Measurements from ENCODE around the gene HMGN4.

The HMGN4 gene

GRCh38 chr6:26576407-26576843 lies 38.3 kb downstream of the HMGN4 start:
- no peak for DNase-seq (ENCODE audit: extremely low read depth, low read depth)
- no peak for TF ChIP-seq CTCF (IDR thresholded peaks at IDR 0.05; ENCODE audit: low read depth, low read length)

- peak; percentile 61 for DNase-seq (ENCODE audit: extremely low read depth, low read depth)
- TF ChIP-seq CTCF (IDR thresholded peaks at IDR 0.05; ENCODE audit: low read depth, low read length) = no peak
Measured at GRCh38 chr6:26576929-26577719, 39.0 kb downstream of the HMGN4 start.

GRCh38 chr6:26577720-26578072 lies 39.5 kb downstream of the HMGN4 start:
- DNase-seq (ENCODE audit: extremely low read depth, low read depth) = no peak
- TF ChIP-seq CTCF (IDR thresholded peaks at IDR 0.05; ENCODE audit: low read depth, low read length) = no peak

GRCh38 chr6:26578279-26578678 lies 40.1 kb downstream of the HMGN4 start:
- no peak for TF ChIP-seq CTCF (IDR thresholded peaks at IDR 0.05; ENCODE audit: low read depth, low read length)
- DNase-seq (ENCODE audit: extremely low read depth, low read depth) = no peak

- no peak for DNase-seq (ENCODE audit: extremely low read depth, low read depth)
- TF ChIP-seq CTCF (IDR thresholded peaks at IDR 0.05; ENCODE audit: low read depth, low read length) = no peak
Measured at GRCh38 chr6:26578741-26579140, 40.6 kb downstream of the HMGN4 start.

GRCh38 chr6:26581164-26581915 lies 43.2 kb downstream of the HMGN4 start:
- no peak for TF ChIP-seq CTCF (IDR thresholded peaks at IDR 0.05; ENCODE audit: low read depth, low read length)
- DNase-seq (ENCODE audit: extremely low read depth, low read depth) = no peak

- TF ChIP-seq CTCF (IDR thresholded peaks at IDR 0.05; ENCODE audit: low read depth, low read length) = no peak
- no peak for DNase-seq (ENCODE audit: extremely low read depth, low read depth)
Measured at GRCh38 chr6:26588965-26589364, 50.8 kb downstream of the HMGN4 start.

All from AG09319 (cell line).